ENCODE data around the gene MGAT5B.
"Not testable (repeated sequence)": the region's sequence is repeated elsewhere in the genome, so short reads cannot be mapped to it uniquely, and the experiment has no call there.

Gene MGAT5B

GRCh38 chr17:76956846-76957540, 88.8 kb downstream of the MGAT5B start:
- DNase-seq, result no peak

DNA sequence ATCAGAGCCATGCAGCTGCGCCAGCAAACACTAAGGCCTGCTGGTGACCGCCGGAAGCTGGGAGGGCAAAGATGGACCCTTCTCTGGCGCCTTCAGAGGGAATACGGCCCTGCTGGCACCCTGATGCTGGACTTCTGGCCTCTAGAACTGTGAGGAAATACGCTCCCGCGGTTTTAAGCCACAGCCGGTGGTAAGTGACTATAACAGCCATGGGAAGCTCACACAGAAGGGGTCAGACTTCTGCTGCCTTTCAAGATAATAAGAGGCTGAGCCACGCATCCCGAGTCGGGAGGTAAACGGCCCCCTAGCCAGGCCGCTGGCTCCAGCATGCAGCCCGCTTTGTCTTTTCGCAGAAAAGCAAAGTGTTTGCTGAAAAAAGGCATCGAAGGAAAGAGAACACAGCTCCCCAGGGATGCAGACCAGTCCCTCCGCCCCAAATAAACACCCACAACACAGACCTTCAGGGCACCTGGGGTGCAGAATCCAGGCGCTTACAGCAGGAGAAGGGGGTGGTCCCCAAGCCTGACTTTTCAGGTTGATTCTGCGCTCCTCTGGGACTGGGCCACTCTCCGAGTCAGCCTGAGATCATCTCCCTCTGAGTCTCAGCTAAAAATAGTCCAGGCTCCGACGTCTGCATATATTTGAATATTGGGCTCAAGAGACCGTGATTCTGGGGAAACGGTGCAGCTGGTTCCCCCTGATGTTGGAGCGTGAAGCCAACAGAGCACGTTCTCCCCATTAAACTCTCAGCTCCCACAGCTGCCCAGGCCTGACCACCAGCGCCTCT, 89.7 kb downstream of the MGAT5B start:
- no peak for DNase-seq

- DNase-seq, result no peak
Measured at GRCh38 chr17:76958974-76959373, 90.8 kb downstream of the MGAT5B start.

DNA sequence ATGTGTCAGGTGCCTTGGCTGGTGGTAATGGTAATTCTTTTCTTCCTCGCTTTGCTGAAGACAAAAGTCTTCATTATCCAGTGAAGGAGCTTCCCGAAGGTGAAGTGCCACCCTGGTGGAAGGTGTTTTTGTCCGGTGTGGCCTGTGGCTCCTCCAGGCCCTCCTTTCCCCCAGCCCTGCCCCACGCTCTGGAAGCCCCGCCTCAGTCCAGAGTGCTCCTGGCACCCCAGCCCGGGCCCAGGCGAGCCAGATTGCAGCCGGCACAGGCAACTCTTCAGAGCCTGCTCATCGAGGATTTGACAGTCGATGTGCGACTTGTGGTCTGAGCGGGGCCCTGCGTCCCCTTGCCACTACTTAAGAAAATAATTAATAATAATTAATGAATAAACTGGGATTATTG, 93.7 kb downstream of the MGAT5B start:
- no peak for DNase-seq

DNA sequence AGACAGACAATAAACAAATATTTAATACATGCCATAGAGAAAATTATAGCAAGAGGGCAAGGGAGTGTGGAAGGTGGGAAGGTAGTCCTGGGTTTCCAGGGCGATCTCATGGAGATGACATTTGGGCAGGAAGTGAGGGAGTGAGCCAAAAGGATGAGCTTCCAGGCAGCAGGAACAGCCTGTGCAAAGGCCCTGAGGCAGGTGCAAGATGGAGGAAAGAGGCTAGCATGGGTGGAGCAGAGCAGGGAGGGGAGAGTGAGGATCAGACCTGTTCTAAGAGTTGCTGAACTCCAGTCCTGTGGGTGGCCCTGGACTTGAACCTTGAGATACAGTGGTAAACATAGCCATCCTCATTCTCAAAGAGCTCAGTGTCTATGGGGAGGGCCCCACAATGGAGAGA, 94.7 kb downstream of the MGAT5B start:
- no peak for DNase-seq

DNA sequence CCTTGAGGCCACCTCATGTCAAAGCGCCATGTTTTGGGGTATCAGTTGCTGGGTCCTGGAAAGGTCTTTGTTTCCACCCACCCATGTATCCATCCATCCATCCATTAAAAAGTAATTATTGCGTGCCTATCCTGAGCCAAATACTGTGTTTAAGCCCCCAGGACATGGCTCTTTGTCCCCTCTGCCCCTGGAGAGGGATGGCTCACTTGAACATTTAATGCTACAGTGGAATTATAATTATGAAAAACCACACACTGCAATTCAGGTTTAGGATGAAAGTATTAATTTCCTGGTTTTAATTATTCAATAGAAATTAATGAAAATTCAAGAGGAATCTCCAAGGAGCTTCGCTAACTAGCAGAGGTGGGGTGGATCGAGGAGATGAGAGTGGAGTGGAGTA, 97.8 kb downstream of the MGAT5B start:
- no peak for DNase-seq

GRCh38 chr17:76966486-76967181, 98.4 kb downstream of the MGAT5B start:
- no peak for DNase-seq

GRCh38 chr17:76967762-76968161, 99.6 kb downstream of the MGAT5B start:
- DNase-seq, result no peak

DNA sequence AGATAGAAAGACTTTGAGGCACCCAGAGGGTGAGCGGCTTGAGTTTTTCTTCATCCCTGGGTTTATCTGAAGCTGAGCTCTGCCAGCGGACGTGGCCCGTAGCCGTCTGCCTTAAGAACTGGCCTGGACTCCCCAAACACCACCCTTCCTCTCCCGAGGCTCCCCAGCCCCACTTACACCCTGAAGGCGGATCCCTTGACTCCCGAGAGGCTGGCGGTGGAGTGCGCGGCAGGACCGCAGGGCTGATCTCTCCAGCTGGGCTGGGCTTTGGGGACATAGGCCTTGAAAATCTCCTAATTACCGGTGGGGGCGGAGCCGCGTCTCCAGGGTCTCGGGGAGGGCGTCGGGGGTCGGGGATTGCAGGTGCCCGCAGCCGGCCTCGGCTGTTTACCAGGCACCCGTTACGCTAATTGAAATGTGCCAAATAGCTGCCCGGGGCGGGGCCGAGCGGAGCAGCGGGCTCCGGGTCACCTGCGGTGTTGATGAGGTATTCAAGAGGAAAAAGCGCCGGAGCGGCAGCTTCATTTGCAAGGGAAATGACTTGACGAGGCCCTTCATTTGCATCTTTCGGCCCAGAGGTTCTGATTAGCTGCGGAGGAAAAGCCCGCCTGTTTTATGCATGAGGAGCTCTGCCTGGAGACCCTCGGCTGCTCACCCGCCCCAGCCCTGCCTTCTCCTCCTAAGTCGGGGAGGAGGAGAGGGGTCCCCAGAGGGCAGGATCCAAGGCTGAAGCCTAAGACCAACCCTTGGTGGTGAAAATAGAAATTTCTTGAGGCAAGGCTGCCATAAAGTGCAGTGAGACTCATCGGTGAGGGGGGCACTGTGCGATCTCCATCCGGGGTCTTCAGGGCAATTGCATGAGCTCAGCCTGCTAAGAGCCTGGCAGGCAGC, 100.7 kb downstream of the MGAT5B start:
- DNase-seq, result peak; percentile 18 to 51

DNA sequence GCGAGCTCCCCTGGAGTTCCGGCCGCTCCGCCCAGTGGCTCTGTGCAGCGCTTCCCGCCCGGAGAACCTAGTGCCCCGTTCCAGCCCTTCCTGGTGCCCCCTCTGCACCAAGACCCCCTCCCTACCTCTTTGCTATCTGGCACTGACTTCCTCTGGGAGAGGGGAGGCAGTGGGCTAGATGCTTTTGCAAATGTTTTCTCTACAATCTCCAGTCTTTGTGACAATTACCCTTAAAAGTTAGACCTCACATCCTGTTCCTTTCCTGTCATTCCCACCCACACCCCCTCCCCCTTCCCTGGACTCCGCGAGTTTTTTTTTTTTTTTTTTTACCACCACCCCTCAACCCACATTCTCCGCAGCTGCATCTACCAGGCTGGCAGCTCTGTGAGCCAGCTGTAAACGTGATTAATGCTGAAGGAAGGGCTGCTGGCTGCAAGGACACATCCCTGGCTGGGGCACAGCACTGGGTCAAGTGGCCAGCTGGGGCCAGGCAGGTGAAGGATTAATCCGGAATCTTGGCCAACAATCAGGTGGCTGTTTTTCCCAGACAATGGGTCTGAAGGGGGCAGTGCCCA, 101.5 kb downstream of the MGAT5B start:
- DNase-seq, result no peak

GRCh38 chr17:76970228-76970627, 102.0 kb downstream of the MGAT5B start:
- DNase-seq, result not testable (repeated sequence)

- DNase-seq, result no peak
Measured at GRCh38 chr17:76972046-76972641, 103.9 kb downstream of the MGAT5B start.

DNA sequence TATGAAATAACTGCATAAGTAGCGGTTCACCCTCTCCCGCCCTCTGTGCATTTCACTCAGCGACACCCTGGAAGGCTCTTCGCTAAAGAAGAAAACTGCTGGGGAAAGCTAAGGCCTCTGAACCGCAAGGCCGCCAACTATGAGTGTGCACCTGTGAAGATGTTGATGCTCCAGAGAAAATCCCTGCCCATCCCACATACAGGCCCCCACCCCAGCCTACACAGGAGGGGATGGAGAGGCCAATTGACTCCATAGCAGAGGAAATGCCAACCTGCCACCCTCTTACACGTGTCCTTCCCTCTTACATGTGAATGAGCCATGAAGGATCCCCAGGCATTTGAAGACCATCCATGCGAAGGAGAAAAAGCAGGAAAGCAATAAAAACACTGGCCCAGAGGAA, 104.8 kb downstream of the MGAT5B start:
- DNase-seq, result peak; percentile 7 to 52

GRCh38 chr17:76974721-76975120, 106.5 kb downstream of the MGAT5B start:
- no peak for DNase-seq

DNA sequence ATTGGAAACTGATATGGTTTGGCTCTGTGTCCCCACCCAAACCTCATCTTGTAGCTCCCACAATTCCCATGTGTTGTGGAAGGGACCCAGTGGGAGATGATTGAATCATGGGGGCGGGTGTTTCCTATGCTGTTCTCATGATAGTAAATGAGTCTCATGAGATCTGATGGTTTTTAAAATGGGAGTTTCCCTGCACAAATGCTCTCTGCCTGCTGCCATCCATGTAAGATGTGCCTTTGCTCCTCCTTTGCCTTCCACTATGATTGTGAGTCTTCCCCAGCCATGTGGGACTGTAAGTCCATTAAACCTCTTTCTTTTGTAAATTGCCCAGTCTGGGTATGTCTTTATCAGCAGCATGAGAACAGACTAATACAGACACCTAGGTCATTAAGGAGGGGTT, 109.8 kb downstream of the MGAT5B start:
- DNase-seq, result not testable (repeated sequence)

- no peak for DNase-seq
Measured at GRCh38 chr17:76981545-76982295, 113.5 kb downstream of the MGAT5B start.

DNA sequence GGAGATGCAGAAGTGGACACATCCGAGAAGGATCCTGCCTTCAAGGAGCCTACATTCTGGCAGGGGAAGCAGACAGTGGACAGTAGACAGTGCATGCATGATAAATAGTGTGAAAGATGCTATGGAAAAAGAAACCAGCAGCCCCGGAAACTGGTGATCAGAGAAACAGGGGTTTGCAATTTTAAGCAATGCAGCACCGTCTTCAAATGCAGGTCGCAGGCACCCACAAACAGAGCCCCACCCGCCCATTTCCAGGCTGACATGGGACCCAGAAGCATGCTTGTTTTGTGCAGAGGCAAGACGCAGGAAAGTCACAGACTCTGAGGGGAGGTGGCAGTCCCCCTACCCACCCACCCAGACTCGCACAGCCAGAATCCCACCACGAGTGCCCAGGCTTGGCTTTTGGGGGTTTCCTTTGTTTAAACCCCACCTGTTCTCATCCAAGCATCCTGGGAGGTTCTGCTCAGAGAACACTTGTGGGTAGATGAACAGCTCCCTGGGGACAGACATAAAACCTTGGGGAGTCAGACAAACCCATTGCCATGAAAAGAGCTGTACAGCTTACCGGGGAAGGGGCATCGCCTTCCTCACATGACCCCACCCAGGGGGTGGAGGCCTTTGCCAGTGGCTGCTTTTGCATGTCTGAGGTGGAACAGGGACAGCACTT, 114.3 kb downstream of the MGAT5B start:
- no peak for DNase-seq

DNA sequence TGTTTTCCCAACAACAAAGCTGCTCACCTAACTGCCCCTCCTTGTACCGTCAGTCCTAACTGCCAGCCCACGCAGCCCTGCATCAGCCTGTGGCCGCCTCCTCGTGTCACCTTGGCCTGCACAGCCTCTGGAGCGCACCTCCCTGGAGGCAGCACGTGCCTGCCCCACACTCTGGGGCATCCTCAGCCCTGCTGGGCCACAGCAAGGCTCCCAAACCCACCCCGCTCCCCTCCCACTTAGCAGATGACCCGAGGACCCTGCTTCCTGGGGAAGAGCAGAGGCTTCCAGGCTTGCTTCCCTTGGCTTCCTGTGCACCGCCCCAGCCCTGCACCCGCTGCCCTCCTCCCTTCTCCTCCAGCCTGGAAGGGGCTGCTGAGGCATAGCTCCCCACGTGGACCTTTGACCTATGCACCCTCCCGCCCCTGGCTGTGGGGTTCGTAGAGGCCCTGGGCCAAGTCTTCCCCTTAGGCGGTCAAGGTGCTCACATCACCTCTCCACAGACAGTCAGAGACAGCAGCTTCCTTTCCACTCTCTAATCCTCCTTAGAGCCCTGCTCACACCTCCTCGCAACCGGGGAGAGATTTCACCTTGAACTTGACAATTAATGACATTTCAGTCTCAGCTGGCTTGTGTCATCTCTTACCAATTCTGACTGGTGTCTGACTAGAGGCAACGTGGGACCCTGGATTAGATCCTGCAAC, 115.0 kb downstream of the MGAT5B start:
- no peak for DNase-seq

DNA sequence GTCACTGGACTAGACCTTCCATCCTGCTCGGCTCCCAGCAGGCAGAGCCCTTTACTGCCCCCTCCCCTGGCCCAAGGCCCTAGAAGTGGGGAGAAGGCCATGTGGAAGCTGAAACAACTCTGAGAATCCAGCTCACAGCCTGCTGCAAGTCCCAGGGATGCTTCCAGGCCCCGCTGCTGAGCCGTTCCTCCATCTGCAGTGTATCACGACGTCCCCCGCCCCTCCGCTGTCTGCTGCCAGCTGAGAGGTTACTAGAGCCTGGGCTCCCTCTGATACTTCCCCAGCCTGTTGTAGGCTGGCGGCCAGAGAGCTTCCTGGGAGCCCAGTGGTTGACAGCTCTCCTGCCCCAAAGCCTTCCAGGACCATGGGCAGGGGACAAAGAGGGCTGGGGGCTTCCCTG, 118.2 kb downstream of the MGAT5B start:
- no peak for DNase-seq

DNA sequence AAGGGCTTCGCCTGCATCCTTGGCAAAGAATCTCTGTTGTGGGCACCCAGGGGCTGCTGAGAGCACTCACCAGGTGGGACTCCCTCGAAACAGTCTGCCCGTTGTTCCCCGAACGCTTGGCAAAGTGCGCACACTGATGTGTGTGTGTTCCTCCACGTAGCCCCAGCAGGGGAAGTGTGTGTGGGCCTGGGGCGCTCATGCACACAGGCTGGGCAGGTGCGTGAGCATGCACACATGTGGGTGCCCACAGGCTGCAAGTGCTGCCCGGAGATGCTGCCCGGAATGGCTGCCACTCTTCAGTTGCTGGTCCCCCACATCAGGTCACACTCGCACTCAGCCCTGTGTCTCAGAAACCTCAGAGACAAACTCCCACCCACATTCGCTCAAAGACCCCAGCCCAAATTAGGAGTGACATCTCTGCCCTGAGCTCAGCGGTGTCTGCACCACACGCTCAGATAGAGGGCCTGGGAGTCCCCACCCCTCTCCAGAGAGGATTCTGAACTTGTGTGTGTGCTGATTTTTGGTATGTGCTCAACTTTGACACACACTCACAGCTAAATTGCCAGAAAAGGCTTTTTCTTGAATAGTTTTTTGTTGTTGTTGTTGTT, 119.4 kb downstream of the MGAT5B start:
- no peak for DNase-seq
